Measurements from ENCODE around the gene RABGEF1. TPM values are rescaled to one million over a fixed set of nuclear protein-coding genes. Genes with fewer than 3 reads are reported as not detected.
"Not testable (repeated sequence)": the region's sequence is repeated elsewhere in the genome, so short reads cannot be mapped to it uniquely, and the experiment has no call there.

The RABGEF1 gene
- total RNA-seq, 1 donor from 2014 or later, result 48.0 TPM

DNA sequence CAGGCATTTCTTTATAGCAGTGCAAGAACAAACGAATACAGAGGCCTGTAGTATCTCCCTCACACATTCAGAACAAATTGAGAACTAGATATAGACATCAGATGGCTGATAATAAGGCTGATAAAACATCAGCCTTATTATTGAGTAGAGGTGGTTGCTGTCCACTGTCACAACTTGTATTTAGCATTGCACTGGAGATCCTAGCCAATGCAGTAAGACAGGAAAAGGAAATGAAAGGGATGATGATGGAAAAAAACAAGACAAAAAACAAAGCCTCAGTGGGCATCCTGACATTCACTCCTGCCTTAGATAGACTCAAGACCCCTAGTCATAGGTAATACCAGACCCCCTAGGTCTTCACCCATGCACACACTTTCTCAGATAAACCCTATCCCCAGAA lies 4.7 kb upstream of the RABGEF1 start:
- DNase-seq, result no peak

DNA sequence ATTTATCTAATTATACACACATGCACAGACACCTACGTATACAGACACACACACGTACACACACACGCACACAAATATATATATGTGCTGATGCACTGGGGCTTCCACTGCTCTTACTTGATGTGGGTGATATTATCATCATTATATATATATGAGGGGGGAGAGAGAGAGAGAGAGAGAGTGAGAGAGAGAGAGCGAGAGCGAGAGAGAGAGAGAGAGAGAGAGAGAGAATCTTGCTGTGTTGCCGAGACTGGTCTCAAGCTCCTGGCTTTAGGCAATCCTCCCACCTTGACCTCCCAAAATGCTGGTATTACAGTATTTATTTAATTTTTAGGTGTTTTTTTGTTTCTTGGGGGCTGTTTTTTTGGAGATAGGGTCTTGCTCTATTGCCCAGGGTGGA lies 3.6 kb upstream of the RABGEF1 start:
- DNase-seq, result no peak

DNA sequence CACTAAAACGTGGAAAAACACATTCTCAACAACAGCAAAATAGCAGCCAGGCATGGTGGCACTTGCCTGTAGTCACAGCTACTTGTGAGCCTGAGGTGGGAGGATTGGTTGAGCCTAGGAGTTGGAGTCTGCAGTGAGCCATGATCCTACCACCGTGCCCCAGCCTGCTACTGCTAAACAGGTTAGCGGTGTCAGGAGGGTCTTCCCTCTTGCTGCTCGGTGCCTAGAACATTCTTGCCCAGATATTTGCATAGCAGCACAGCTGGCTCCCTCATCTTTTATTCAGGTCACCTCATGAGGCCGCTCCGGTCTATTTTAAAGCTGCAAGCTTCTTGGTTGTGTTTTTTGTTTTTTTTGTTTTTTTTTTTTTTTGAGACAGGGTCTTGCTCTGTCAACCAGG lies 2.9 kb upstream of the RABGEF1 start:
- DNase-seq, result no peak

DNA sequence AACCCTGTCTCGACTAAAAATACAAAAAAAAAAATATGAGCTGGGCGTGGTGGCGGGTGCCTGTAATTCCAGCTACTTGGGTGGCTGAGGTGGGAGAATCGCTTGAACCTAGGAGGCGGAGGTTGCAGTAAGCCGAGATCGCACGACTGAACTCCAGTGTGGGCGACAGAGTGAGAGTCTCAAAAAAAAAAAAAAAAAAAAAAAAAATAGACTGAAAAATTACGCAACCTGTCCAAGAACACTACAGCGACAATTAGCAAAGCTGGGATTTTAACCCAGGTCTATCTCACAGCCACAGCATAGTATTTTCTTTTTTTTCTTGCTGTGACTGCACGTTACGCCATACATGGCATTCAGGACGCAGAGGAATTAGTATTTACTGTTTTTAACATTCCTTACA lies 1.1 kb upstream of the RABGEF1 start:
- DNase-seq, result no peak

DNA sequence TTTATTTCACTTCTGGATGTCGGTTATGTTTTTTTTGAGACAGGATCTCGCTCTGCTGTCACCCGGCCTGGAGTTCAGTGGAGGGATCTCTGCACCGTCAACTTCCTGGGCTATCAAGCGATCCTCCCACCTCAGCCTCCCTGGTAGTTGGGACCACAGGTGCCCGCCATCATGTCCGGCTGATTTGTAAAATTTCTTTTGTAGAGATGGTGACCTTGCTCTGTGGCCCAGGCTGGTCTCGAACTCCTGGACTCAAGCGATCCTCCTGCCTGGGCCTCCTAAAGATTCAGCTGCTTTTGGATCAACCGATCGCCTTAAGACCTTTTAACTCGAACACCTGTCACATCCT lies 606 bp upstream of the RABGEF1 start:
- no peak for DNase-seq

DNA sequence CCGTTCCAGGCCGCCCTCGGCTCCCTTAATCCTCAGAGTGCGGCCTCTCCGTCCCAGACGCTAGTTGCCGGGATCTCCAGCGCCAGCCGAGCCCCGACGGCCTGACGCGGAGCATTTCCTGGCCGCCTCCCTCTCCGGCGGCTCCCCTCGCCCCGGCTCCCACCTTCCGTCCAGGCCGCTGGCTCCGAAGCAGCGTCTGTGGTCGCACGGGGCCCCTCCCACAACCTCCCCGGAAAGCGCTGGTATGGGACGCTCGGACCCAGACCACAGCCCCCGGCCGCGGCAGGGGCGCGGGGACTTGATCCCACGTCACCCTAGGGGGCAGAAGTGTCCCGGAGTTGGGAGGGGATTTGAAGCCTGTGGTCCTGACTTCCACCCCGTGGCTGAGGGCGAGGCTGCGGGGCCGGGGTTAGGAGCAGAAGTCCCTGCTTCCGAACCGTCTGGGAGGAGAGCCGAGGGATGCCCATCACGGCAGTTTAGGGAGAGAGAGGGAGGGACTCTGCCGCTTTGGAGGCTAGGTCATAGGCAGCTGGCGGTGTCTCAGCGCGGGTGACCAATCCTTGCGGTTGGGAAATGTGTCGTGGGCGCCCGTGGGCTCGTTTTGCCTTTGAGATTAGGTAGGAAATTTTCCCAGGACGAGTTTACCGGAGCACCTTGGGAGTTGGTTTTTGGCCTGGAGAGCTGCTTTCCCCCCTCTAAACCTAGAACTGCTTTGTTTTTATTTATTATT lies 612 bp downstream of the RABGEF1 start:
- DNase-seq, result peak; percentile 16

DNA sequence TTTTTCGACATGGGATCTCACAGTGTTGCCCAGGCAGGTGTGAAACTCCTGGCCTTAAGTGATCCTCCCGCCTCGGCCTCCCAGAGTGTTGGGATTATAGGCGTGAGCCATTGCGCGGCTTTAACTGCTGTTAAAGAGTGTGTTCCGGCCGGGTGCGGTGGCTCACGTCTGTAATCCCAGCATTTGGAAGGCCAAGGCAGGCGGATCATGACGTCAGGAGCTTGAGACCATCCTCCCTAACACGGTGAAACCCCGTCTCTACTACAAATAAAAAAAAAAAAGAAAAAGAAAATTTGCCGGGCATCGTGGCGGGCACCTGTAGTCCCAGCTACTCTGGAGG lies 1.1 kb downstream of the RABGEF1 start:
- no peak for DNase-seq

DNA sequence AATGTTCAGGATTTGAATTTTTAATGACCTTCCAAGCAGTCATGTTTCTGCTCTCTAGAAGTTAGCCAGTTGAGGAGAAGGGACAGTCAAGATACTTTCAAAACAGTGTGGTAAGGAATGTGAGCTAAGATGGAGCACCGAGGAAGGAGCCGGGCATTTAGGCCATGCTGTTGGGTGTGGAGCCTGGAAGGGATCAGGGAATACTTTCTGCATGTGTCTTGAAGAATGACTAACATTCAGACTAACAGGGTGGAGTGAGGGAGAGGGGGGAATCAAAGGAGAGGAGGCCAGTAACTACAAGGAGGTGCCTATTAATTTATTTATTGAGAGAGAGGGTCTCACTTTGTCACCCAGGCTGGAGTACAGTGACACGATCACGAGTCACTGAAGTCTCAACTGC lies 1.8 kb downstream of the RABGEF1 start:
- not testable (repeated sequence) for DNase-seq

DNA sequence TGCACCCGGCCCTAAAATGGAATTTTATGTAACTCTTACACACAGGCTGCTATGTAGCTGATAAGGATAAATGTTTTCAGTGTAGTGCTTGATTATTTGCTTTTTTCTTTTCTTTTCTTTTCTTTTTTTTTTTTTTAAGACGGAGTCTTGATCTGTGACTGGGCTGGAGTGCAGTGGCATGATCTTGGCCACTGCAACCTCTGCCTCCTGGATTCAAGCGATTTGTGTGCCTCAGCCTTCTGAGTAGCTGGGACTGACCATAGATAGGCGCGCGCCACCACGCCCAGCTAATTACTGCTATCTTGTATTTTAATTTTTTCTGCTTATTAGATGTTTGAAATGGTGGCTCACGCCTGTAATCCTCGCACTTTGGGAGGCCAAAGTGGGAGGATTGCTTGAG lies 3.4 kb downstream of the RABGEF1 start:
- DNase-seq, result no peak

DNA sequence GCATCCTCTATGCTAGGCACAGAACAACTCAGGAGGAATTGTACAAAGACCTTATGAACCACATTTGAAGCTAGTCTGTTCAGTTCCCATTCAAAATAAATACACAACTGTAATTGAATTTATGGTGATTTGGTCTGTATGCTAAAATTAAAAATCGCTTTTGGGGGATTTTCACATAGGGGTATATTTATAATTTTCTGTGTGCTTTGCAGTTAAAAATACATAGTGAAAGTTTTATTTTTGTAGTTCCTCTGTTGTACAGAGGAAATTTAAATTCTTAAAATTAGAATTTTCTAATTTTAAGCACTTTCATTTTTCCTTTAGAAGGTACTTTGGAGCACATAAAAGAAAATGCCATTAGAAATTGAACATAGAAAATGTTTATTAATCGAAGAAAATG lies 6.9 kb downstream of the RABGEF1 start:
- DNase-seq, result no peak

DNA sequence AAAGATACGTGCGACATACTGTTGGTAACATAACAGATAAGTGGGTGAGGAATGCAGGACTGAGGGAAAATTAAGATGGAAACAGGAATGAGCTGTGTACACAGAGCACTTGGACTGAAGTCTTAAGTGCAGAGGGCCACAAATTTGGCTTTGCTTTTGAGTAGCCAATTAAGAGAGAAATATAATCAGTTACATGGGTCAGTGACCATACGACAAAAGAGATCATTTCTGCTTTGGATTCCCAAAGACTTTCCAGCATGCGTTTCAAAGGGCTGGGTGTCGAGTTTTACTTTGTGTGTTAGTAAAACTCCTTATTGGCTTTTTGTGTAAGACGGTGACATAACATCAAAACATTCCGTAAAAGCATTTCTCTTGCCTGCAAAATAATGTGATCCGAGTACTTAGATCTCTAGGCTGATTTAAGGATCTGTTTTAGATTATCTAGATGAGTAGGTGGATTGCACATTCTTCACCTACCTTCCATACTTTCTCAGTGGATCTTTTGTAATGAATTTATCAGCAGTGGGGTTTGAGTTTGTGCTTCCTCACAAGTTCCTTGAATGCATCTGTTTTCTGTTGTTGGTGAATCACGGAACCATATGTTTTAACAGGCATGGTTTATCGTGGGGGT lies 7.5 kb downstream of the RABGEF1 start:
- no peak for DNase-seq

DNA sequence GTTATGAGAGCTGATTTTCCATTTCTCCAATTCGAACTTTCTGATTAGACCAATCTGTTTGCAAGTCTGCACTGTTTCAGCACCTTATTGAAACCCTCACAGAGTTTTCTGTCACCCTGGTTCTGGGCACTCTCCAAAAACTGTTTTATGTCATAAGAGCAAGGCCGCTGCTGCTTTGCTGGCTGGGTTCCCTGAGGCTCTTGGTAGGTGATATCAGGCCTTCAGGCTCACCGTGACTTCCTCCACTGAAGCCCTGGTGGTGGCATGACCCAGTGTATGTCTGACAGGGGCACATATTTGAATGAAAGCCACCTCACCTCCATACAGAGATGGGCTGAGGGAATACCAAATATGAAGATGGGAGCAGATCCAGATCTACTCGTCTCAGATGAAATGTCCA lies 8.3 kb downstream of the RABGEF1 start:
- no peak for DNase-seq

DNA sequence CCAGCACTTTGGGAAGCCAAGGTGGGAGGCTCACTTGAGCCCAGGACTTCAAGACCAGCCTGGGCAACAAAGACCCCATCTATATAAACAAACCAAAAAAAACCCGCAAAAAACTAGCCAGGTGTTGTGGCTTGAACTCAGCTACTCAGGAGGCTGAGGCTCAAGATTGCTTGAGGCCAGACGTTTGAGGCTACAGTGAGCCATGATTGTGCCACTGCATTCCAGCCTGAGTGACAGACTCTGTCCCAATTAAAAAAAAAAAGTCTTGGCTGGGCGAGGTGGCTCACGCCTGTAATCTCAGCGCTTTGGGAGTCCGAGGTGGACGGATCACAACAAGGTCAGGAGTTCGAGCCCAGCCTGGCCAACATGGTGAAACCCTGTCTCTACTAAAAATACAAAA lies 11.4 kb downstream of the RABGEF1 start:
- no peak for DNase-seq

DNA sequence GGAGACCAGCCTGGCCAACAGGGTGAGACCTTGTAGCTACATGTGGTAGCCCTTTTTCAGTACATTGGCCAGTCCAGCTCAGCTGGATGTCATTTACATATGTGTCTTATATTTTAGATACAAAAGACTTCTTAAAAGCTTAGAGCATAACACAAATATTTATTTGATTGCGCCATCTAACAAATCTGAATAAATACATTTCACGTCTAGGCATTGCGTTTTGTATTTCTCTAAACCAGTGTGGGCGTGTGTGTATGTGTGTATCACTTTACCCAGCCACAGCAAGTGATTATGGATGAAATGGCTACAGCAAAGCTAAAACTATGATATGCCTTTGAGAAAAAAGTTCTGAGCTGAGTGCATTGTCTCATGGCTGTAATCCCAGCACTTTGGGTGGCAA lies 14.0 kb downstream of the RABGEF1 start:
- DNase-seq, result no peak

DNA sequence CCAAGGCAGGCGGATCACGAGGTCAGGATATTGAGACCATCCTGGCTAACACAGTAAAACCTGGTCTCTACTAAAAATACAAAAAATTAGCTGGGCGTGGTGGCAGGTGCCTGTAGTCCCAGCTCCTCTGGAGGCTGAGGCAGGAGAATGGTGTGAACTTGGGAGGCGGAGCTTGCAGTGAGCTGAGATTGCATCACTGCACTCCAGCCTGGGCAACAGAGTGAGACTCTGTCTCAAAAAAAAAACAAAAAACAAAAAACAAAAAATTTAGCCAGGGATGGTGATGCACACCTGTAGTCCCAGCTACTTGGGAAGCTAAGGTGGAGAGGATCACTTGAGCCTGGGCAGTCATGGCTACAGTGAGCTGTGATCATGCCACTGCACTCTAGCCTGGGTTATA lies 14.5 kb downstream of the RABGEF1 start:
- not testable (repeated sequence) for DNase-seq

DNA sequence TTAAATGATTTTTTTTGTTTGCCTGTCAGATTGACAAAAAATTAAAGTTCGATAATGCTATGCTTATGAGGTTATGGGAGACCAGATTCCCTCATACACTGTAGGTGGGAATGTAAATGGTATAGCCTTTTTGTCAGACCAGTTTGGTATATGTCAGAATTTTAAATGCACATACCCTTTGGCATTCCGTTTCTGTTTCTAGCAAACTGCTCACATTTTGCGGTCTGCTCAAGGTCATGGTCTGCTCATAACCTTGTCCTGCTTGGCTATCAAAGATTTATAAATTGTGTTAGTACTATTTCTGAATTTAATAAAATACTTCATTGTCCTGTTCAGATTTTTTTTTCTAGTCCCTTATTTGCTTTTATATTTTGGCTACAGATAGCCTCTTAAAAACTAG lies 15.7 kb downstream of the RABGEF1 start:
- DNase-seq, result not testable (repeated sequence)

DNA sequence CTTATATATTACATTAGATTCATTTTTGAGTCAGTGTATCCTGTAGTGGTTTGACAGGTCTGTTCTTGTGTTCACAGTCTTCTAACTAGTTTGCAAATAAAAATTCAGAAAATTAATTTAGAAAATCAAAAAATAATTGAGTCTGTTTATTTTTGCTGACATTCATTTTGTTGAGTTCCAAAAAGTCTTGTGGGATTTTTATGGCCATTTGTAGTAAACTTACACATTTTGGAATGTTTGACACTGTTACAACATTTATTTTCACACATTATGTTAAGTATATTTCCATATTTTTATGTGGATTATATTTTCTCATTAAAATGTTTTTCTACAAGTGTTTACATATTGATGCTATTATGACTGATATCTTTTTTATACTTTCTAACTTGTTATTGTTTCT lies 16.4 kb downstream of the RABGEF1 start:
- no peak for DNase-seq

DNA sequence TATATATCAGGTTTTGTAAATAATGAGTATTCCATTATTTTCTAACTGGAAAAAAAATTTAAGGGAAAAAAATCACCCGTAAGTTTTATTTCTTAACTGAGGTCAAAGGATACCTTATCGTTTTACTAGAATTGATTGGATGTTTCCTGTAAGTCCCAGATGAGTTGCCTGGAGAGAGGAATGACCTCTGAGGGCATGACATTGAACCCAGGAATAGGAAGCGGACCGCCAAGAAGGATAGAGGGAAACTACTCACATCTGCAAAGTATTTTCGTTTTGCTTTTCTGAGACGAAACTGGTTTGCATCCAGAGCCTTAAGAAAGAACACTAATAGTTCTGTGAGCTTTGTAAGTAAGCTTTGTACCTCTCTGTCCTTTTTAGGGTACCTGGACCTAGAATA lies 17.4 kb downstream of the RABGEF1 start:
- no peak for DNase-seq

DNA sequence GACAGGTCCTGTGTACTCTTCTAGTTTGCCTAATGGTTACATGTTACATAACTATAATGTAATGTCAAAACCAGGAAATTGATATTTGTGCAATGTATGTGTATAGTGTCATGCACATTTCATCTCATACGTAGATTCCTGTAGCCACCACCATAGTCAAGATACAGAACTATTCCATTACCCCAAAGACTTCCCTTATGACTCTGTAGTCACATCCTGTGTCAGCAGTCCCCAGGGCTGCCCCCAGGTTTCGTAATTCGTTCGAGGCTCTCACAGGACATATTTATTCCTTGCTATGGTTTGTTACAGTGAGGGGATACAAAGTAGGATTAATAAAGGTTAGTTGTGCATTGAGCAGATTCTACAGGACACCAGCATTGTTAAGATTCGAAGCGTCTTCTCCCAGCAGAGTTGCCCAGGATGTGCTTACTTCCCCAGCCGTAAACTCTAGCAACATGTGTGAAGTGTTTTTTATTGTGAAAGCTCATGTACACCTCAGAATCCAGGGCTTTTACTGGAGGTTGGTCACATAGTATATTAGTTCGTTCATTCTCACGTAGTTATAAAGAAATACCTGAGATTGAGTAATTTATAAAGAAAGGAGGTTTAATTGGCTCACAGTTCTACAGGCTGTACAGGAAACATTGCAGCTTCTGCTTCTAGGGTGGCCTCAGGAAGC lies 18.6 kb downstream of the RABGEF1 start:
- no peak for DNase-seq

DNA sequence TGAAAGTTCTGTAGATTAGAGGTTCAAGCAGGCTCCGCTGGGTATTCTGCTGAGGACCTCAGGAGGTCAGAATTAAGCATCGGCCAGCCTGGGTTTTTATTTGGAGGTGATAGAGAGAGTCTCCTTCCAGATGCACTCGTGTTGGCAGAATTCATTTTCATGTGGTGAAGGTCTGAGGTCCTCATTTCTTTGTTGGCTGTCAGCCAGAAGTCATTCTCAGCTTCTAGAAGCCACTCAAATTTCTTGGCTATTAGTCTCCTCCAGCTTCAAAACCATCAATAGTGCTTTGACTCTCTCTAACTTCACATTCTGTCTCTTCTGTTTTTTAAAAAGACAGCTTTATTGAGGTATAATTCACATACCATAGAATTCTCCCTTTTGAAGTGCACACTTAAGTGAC lies 22.6 kb downstream of the RABGEF1 start:
- not testable (repeated sequence) for DNase-seq

DNA sequence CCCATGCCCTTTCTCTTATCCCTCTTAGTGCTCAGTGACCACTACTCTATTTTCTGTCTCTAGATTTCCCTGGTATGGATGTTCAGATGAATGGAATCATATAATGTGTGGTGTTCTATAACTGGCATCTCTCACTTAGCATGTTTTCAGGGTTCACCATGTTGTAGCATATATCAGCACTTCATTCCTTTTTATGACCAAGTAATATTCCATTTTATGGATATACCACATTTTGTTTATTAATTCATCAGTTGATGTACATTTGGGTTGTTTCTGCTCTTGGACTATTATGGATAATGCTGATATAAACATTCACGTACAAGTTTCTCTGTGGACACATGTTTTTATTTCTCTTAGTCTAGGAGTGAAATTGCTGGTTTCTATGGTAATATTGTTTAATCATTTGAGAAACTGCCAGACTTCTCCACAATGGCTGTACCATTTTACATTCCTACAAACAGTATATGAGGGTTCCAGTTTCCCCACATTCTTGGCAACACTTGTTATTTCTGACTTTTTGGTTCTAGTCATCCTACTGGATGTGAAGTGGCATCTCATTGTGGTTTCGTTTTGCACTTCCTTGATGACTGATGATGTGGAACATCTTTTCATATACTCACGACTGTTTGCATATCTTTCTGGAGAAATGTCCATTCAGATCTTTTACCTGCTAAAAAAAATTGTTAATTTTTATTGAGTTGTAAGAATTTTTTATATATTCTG lies 23.3 kb downstream of the RABGEF1 start:
- not testable (repeated sequence) for DNase-seq

DNA sequence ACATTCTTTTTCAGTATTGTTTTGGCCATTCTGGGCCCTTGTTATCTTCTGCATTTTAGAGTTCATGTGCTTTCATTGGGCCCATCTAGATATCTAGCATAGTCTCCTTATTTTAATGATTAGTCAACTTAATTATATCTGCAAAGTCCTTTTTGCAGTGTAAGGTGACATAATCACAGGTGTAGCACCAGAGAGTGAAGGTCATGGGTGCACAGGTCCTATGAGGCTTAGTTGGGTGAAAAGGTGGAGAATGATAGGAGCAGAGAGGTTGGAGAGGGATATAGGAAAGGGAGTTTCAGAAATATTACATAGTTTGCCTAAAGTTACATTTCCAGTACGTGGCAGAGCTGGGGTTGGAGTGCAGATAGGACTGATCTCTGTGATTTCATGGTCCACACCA lies 24.4 kb downstream of the RABGEF1 start:
- not testable (repeated sequence) for DNase-seq

DNA sequence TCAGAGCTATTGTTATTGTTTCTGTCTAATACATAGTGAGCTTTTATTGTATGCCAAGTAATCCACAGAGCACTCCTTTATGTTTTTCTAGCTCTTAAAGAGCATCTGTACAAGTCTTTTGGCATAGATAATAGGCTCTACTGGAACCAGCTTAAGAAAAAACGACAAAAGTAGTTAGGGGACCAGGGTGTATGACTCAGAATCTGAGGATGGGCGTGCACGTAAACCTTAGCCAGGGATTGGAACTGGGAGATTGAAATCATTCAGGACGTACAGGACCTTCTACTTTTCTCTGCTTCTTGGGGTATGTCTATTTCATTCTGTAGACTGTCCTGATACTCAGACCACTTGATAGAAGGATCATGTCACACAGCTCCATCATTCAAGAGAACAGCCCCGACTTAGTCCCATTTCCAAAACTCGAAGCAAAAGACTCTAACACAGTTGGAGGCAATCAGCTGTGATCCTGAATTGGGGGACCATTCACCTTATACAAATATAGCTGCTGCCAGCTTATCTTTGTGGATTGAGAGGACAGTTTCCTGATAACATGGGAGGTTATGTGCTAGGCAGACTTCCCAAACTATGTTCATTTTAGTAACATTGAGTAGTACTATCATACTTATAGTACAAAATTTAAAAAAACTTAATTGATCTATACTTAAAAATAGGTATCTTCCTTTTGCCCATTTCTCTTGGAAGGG lies 24.9 kb downstream of the RABGEF1 start:
- DNase-seq, result not testable (repeated sequence)

All from occipital lobe (tissue), 2 donors.